HG02763 (cell line): ENCODE data around the gene RPS6KA5.
"Not testable (repeated sequence)": the region's sequence is repeated elsewhere in the genome, so short reads cannot be mapped to it uniquely, and the experiment has no call there.

ENCODE experiments used
- ATAC-seq: cut with Tn5 transposase; IDR thresholded peaks from one replicate; pipeline ENCODE4 v1.9.1; 2021; ENCODE audit warnings: mild to moderate bottlenecking, moderate library complexity; ENCODE audit not compliant: unreplicated experiment

Gene RPS6KA5

GRCh38 chr14:90883782-90884181 is 176.7 kb downstream of the RPS6KA5 start:
- ATAC-seq: no peak

- no peak for ATAC-seq
These were observed 177.2 kb downstream of the RPS6KA5 start for GRCh38 chr14:90883197-90883596.

- ATAC-seq: no peak
These were observed 180.2 kb downstream of the RPS6KA5 start for GRCh38 chr14:90880282-90880681.

GRCh38 chr14:90874599-90874998 is 185.8 kb downstream of the RPS6KA5 start:
- ATAC-seq: no peak

GRCh38 chr14:90871605-90872233 is 188.7 kb downstream of the RPS6KA5 start:
- ATAC-seq: no peak

GRCh38 chr14:90870950-90871604 is 189.4 kb downstream of the RPS6KA5 start:
- no peak for ATAC-seq

- no peak for ATAC-seq
These were observed 192.9 kb downstream of the RPS6KA5 start for GRCh38 chr14:90867501-90867900.

GRCh38 chr14:90866833-90867232 is 193.6 kb downstream of the RPS6KA5 start:
- ATAC-seq: no peak

- ATAC-seq: no peak
These were observed 195.7 kb downstream of the RPS6KA5 start for GRCh38 chr14:90864741-90865140.

- ATAC-seq: no peak
These were observed 201.9 kb downstream of the RPS6KA5 start for GRCh38 chr14:90858511-90858910.

- no peak for ATAC-seq
These were observed 202.6 kb downstream of the RPS6KA5 start for GRCh38 chr14:90857866-90858265.

GRCh38 chr14:90856115-90856514 is 204.3 kb downstream of the RPS6KA5 start:
- ATAC-seq: not testable (repeated sequence)

- no peak for ATAC-seq
These were observed 207.3 kb downstream of the RPS6KA5 start for GRCh38 chr14:90853116-90853515.

GRCh38 chr14:90851327-90852036 is 209.0 kb downstream of the RPS6KA5 start:
- ATAC-seq: no peak

GRCh38 chr14:90850487-90850886 is 210.0 kb downstream of the RPS6KA5 start:
- no peak for ATAC-seq

GRCh38 chr14:90849787-90850444 is 210.5 kb downstream of the RPS6KA5 start:
- no peak for ATAC-seq

GRCh38 chr14:90848944-90849731 is 211.3 kb downstream of the RPS6KA5 start:
- ATAC-seq: no peak

GRCh38 chr14:90846511-90846910 is 213.9 kb downstream of the RPS6KA5 start:
- no peak for ATAC-seq

GRCh38 chr14:90844321-90844720 is 216.1 kb downstream of the RPS6KA5 start:
- ATAC-seq: no peak

- ATAC-seq: no peak
These were observed 217.7 kb downstream of the RPS6KA5 start for GRCh38 chr14:90842726-90843125.

GRCh38 chr14:90840667-90841066 is 219.8 kb downstream of the RPS6KA5 start:
- ATAC-seq: not testable (repeated sequence)
